Stimulated activated CD8-positive, alpha-beta memory T cell treated with anti-CD3 and anti-CD28 coated beads, Interleukin-15, amount 100 ng/mL, for 24 hours (primary cell): ENCODE measurements around the gene PRMT3.
"Not testable (repeated sequence)": the region's sequence is repeated elsewhere in the genome, so short reads cannot be mapped to it uniquely, and the experiment has no call there.

Experiments
- DNase-seq: peaks from one replicate; pipeline ENCODE4 v3.0.0-alpha.2; 2020; ENCODE audit warnings: low read depth

PRMT3 gene

DNA sequence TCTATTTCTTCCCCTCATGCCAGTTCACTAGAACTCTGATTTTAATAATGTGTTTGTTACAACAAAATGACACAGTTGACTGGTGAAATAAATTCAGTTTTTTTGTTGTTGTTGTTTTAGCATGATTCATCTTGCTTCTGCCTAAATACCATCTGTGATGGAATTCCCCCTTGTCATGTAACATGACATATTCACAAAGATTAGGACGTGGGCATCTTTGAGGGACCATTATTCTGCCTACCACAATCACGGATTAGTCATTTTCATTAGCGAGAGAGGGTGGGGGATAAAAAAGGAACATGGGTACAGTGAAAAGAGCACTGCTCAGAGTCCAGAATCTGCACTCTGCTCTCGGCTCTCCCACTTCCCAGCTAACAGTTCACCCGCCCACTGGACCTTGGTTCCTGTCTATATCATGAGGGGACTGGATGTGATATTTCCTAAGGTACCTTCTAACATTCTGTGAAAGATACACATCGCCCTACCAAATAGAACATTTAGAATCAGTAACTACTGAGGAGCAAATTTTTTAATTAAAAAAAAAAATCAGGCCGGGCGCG lies 12.7 kb upstream of the PRMT3 start:
- no peak for DNase-seq

DNA sequence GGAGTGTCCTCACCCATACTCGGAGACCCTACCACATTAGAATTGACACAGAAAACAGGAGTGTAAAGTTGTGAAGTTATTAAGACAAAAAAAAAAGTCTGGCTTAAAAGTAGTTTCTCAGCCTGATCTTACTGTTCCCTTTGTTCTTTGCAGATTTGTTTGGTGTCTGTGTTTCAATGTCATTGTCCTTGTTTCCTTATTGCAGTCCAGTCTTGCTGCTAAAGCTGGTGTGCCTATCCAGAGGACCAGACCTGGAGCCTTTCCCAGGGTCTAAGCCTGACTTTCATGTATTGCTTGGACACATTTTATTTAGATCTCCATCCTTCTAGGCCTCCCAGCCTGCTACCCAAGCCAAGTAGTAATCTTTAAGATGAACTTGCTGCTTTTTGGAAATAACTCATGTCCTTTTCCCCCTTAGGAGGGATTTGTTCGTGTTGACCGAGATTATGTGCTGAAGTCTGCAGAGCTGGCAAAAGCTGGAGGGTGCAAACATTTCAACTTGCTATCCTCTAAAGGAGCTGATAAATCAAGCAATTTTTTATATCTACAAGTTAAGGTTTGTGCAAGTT lies 11.3 kb upstream of the PRMT3 start:
- DNase-seq: no peak

DNA sequence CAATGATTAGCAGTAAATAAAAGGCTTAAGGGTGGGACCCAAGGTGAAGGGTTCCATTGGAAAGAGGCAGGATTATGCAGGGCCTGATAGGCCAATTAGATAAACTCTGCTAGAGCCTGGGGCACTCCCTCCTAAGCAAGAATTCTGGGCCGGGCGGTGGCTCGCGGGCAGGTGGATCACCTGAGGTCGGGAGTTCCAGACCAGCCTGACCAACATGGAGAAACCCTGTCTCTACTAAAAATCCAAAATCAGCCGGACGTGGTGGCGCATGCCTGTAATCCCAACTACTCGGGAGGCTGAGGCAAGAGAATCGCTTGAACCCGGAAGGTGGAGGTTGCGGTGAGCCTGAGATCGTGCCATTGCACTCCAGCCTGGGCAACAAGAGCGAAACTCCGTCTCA lies 1.5 kb upstream of the PRMT3 start:
- not testable (repeated sequence) for DNase-seq

DNA sequence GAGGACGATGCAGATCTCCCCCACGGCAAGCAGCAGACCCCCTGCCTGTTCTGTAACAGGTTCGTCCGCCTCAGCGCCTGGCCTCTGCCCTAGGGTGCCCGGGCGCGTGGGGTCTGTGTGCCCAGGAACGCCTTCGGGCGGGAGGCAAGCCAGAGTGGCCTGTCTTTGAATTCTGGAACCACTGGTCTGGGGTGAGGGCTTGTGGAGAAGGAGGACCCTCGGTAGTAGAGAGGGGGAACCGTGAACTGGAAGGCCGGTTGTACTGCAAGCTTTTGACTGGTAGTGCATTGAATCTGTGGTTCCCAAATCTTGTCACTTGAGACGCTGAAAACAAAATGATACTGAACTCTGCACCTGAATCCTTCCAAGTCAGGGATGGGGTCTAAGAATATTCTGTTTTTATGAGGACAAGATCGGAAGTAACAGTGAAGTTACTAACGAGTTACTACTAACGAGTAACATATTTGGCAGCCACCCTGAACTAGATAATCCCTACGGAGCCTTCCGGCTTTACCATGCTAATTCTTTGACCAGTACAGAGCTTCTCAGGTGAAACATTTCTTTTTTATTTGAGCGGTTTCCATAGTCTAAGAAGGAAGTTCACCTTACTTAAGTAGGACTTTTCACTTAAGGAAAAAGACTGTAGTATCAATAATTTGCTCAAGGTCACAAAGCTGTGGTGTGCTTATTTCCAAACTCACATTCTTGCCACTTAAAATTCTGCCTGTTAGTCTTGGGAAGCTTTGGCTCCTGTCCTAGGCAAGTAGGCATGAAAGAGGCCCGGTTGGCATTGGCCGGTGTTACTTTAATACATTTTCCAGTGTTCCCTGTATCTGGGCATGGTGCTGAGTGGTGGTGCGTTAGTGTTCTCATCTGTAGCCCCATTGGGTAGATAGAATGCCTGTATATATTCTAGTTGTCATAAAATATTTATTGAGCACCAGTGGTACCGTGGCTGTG lies 860 bp downstream of the PRMT3 start:
- DNase-seq: no peak

DNA sequence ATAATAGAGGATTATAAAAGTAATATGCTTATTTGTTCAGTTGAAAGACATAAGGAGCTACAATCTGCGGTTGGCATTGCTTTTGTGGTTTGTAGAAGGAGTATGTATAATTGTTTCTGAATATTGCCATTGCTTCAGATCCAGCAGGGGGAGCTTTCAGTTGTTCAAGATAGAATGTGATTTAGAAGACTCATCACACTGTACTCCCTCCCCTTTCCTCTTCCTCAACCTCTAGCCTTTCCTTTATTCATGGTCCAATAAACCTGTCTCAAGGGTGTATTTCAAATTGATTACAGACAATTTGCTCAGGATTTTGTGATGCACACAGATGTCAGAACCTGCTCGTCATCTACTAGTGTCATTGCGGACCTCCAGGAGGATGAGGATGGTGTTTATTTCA lies 9.8 kb downstream of the PRMT3 start:
- no peak for DNase-seq

DNA sequence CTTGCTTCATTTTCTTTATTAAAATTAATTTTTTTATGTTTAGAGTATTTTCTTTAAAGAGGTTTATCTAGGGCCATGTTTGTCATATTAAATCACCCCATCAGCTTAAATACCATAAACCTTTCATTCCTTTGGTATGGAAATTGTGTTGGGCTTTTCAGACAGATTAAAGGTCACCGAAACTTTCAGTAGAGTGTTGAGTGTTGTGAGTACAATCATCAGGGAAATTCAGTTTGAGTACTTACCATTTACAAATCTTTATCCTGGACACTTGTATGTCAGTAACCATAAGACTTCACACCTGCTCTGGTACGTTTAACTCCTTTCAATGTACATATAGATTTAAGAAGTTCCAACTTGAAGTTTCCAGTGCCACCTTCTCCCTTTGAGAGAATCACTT lies 12.0 kb downstream of the PRMT3 start:
- no peak for DNase-seq

DNA sequence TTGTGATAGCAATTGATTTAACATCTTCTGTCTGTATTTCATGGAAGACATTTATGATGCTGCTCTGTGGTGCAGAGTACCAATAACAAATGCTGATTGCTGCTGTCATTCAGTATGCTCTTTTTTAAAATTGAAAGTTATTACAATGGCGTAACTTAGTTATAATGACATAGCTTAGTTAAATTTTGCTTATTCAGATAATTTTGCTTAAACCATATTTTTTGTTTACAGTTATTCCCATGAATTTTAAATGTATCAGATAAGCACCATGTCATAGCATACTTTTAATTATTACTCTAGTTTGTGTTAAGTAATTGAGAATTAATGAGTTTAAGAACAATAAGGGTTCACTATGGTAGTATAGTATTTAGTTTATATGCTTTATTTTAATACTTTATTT lies 15.5 kb downstream of the PRMT3 start:
- no peak for DNase-seq

DNA sequence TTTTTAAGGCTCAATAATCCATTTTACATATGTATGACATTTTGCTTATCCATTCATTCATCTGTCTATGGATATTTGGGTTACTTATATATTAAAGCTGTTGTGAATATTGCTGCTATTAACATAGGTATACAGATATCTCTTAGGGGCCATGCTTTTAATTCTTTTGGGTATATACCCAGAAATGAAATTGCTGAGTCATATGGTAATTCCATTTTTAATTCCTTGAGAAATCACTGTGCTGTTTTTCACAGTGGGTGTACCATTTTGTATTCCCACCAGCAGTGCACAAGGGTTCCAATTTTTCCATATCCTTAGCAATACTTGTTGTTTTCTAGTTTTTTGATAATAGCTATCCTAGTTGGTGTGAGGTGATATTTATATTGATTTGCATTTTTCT lies 19.0 kb downstream of the PRMT3 start:
- DNase-seq: no peak

DNA sequence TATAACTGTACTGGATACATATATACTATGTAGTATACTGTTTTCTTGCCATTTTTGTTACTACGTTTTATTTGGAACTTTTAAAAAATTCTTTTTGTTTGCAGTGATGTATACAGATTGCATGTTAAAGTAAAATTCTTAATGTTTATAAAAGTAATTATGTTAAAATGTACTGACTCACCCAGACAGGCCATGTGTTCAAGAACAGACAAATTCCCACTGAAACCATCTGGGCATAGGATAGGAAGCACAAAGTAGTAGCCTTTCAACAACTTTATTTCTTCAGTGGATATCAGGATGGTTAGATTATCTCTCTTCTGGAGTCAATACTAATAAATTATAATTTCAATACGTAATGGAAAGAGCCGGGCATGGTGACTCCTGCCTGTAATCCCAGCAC lies 19.8 kb downstream of the PRMT3 start:
- no peak for DNase-seq

DNA sequence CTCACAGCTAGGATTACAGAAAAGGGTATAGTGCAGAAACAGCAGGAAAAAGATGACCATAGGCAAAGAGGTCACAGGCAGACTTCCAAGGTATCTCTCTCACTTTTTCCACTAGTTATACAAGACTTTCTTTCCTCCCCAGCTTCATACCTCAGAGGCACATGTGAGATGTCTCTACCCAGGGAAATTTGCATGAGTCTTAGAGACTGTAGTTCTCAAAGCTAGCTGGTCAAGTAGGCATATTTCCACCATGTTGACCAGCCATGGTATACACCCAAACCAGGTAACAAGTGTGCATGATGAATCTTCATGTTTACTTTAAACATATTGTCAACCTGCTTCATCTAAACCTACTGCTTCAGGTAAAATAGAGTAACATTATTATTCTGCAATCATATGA lies 27.9 kb downstream of the PRMT3 start:
- no peak for DNase-seq

DNA sequence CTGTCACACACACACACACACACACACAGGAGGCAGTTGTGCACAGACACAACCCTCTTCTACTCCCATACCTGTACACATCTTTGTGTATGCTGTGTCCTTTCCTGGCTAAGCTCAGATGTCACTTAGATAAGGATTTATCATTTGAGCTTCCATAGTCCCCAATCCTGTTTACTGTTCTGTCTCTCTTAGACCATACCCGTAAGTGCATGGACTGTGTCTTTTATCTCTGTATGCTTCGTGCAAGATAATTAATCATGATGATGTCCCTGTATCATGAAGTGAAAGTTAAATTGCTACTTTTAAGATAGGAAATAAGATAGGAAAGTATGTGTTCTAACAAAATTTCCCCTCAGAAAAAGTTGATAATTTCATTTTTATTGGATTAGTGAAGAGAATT lies 30.3 kb downstream of the PRMT3 start:
- no peak for DNase-seq

DNA sequence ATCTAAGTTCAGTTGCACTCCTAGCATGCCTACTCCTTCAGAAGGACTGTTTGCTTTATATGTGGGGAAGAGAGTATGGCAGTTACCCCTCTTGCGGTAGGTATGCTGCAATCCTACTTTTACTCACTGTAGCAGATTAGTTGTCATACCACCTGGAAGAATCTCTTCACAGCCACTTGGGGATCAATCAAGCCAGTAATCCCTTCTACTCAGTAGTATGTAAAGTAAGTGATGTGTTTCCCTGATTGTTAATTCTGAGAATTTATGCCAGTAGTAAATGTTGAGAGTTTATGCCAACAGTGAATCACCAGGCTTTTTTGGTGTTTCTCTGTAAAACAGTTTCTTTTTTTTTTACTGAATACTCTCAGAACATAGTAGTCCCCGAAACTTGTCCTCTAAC lies 34.4 kb downstream of the PRMT3 start:
- no peak for DNase-seq

DNA sequence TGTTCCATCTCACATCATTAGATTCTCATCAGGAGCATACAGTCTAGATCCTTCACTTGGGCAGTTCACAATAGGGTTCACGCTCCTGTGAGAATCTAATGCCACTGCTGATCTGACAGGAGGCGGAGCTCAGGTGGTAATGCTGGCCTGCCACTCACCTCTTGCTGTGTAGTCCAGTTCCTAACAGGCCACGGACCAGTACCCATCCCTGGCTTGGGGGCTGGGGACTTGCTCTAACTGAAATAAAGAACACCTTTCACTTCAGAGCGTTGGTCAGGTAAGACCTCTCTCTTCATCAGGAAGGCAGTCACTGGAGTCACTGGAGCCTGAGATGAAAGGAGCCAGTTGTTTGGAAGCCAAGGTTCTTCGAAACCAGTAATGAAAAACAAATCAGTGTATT lies 41.7 kb downstream of the PRMT3 start:
- no peak for DNase-seq

DNA sequence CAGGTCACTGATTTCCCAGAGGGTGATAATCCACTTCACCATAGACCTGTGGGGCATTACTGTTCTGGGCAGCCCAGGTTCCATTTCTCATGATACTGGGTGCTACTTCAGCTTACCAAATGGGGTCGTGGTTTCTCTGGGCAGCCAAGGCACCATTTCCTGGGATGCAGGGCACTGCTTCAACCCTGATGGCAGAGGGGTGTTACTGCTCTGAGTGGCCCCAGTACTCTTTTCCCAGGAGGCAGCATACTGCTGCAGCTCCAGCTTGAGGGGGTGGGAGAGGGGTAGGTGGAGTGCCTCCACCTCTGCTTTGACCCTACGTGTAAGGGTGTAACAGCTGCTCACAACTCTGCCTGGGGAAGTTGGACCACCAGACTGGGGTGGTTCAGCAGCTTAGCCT lies 51.1 kb downstream of the PRMT3 start:
- no peak for DNase-seq

DNA sequence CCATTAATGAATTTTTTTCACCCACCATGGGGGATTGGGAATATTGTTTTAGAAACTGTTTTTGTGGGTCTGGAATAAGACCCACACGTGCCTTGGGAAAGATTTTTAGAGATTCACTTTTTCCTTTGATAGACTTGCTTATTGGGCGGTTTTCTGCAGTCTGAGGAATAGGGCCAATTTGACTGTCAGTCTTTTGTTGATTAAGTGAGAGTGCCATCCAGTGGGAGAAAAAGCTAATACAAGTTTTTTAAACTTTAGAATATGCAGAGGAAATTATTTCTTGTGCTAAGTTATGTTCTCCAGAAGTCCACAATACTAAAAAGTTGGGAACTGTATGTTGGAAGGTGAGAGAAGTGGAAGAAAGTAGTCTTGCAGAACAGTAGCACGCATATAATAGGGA lies 56.1 kb downstream of the PRMT3 start:
- no peak for DNase-seq

DNA sequence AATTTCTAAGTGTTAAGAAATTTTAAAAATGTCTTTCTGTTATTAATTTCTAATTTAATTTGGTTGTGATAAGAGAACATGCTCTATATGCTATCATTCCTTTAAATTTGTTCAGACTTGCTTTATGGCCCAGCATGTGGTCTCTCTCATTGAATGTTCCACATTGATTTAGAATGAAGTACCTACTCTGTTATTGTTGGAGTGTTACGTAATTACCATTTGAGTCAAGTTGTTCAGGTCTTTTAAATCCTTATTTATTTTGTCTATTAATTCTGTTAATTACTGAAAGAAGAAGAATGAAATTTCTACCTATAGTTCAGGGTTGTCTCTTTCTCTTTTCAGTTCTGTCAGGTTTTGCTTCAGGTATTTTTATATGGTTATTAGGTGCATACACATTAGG lies 57.0 kb downstream of the PRMT3 start:
- DNase-seq: no peak

DNA sequence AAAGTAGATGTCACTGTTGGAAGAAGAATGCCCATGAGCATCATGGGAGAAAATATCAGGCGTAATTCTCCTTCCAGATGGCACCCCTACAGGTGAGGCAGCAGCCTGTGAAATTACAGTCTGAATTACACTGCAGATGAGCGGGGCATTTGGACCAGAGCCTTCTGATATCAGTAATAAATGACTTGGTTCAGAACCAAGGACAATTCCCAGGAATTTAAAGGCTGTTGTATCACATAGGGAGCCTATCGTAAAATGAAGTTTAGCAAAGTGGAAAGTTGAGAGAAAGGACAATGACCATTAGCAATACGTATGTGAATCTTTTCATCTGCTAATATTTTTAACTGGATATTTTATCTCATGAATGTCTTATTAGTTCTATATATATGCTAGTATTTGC lies 61.3 kb downstream of the PRMT3 start:
- no peak for DNase-seq

DNA sequence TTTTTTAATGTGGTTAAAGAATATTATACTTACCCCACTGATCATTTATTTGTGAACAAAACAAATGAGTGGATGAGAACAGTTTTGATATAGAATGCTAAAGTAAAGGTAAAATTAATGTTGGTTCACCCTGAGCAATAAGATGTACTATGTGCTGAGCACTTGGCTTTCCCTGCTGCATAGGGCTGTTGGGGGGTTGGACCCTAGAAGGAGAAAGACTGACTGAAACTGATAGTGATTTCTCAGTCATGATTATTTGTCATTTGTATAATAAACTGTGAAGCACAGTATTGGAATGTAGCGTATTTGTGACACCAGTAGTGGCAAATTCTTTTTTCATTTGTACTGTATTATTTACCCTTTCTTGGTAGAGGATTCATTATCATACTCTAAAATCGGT lies 63.3 kb downstream of the PRMT3 start:
- DNase-seq: no peak

DNA sequence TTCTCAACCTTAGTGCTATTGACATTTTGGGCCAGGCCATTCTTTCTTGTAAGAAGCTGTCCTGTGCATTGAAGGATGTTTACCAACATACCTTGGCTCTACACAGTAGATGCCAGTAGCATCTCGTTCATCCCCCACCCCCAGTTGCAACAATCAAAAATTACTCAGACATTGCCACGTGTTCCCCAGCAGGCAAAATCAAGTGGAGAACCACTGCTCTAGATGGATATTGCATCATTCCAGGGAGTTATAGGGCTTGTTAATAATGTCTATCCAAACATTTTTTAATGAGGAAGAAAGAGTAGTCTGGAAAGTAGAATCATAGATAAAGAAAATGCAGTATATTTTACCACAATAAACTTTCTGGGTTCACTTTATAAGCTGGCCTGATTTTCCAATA lies 64.1 kb downstream of the PRMT3 start:
- no peak for DNase-seq

DNA sequence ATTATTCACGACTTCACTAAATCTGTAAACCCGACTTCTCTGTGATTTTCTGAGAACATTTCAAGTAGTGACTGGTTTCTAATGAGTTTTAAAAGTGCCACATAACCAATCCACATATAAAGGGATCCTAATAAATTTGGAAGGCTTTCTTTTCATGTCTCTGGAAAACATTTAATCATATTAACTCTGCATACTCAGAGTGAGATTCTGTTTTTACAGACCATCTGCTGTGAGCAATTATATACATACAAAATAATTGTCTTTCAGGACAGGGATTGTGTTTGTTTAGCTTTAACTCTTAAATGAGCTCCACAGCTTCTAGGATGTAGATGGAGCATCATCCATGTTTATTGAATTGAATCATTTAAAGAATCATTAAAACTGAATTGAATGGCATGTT lies 65.1 kb downstream of the PRMT3 start:
- DNase-seq: no peak

DNA sequence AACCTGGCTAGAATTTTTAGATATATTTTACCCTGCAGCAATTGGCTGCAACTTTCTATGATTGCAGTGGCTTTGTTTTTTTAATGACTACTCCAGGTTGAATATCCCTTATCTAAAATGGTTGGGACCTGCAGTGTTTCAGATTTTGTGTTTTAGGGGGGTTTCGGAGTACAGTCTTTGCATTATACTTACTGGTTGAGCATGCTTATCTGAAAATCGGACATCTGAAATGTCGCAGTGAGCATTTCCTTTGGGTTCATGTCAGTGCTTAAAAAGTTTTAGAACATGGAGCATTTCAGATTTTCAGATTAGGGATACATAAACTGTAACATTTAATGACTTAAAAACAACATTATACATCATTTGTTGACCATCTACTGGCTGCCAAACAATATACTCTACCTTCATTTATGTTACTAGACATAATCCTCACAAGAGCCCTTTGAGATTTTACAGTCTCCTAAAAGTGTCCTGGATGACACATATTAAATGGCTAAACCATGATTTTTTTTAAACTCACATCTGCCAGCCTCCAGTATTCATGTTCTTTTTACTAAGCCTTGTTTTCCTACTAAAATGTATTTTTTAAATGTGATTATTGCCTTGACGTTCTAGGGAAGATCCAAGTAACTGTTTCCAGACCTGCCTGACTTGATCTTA lies 66.3 kb downstream of the PRMT3 start:
- DNase-seq: no peak

DNA sequence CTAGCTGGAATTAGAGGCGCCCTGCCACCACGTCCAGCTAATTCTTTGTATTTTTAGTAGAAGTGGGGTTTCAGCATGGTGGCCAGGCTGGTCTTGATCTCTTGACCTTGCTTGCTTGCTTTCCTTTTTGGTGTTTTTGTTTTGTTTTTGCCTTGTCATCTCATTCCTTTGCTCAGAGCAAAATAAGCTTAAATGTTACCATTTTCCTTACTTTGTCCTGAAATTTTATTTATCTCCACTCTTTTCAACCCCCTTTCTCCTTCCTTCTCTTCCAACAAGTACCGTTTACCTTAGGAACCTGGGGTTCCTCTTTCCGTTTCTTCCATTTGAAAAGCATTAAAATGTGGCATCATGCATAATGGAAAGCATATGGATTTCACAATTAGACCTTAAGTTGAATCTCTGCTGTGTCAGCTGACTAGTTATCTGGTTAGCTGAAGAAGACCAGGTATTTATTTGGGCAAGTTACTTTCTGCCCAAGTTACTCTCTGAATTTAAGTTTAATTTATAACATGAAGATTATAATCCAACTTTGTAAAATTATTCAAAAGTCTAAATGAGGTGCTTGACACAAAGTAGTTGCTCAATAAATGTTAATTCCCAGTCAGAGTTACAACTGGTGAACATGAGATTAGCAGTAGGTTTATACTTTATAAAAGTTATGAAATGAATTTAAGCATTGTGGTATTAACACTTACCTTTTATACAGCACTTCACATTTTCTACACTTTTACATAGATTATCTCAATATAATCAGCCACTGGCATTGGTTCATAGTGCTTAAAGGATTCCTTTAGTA lies 69.7 kb downstream of the PRMT3 start:
- DNase-seq: no peak
